ENCODE data around the gene CAP1.
"Not testable (repeated sequence)": the region's sequence is repeated elsewhere in the genome, so short reads cannot be mapped to it uniquely, and the experiment has no call there.

Gene CAP1

DNA sequence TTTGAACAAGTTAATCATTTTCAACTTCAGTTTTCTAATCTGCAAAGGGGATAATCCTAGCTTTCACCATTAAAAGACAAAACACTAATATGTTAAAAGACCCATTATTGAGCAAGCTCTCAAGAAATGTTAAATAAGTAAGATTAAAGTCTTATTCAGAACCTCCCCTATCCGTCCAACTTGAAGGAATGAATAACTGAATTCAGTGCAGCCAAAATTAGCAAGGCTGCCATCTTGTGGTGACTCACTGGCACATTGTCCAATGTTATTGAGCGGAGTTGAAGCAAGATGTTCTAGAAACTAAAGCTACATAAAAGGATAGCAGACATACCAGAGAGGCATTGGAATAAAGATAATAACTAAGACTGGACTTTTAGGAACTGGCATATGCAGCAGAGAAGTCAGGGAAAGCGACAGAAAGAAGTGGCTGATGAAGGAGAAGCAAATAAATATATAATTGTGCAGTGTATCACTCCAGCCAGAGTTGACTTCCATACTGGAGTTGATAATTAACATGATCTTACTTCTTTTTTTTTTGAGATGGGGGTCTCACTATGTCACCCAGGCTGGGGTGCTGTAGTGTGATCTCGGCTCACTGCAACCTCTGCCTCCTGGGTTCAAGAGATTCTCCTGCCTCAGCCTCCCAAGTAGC, 8.2 kb upstream of the CAP1 start:
- DNase-seq: peak; percentile 21 to 77

DNA sequence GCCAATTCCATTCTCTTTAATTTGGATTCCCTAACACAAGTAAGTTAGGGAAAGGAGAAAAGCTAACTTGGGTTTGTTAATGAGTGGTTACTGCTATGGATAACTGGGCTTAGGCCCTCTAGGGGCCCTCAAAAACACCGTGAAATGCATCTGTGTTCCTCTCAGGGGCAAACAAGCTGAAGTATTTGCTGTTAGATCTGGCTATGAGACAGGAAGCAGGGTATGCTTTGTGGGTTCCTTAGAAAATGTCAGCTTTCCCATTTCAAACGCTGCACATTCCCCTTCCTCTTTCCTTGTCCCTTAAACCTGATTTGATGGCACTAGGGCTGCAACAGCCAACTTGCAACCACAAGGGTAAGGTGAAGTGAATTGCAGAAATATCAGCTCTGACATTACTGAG, 5.7 kb upstream of the CAP1 start:
- no peak for DNase-seq

DNA sequence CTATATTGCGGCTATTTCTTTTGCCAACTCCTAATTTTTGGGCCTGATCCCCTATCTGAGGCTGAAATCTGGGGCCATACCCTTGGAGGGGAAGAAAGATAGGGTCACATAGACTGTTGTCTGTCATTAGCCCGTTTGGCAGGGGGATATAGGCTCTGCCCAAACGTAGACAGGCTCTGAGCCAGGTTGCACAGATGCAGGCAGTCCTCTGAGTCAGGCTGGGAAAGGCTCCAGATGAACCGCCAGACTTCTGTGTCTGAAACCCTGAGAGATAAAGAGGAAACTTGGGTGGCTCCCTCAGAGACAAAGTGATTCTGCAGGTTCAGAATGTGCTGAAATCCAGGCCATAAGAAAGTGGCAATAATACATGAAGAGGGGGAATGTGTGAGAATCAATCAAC, 4.0 kb upstream of the CAP1 start:
- DNase-seq: peak; percentile 91 to 94

DNA sequence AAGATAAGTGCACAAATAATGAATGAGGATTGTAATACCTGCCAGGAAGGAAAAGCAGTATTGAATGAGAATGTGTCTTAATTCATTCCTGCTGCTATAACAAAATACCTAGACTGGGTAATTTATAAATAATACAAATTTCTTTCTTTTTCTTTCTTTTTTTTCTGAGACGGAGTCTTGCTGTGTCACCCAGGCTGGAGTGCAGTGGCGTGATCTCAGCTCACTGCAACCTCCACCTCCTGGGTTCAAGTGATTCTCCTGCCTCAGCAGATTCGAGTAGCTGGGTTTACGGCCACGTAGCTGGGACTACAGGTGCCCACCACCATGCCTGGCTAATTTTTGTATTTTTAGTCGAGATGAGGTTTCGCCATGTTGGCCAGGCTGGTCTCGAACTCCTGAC, 3.3 kb upstream of the CAP1 start:
- not testable (repeated sequence) for DNase-seq

DNA sequence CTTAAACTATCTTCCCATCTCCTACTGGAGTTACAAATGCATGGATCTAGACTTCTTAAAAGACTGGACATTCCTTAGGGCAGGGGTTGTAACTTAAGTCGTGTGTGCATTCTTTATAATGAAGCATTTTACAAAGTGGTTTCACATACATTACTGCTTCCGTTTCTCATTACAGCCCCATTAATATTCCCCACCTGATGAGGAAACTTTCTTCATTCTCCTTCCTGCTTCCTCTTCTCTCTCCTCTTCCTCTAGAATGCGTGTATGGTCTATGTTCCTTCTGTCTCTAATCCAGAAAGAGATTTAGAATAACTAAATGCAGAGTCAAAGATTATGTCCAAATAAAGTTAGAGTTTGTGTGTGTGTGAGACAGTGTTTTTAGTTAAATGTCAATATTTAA, 1.8 kb upstream of the CAP1 start:
- no peak for DNase-seq

DNA sequence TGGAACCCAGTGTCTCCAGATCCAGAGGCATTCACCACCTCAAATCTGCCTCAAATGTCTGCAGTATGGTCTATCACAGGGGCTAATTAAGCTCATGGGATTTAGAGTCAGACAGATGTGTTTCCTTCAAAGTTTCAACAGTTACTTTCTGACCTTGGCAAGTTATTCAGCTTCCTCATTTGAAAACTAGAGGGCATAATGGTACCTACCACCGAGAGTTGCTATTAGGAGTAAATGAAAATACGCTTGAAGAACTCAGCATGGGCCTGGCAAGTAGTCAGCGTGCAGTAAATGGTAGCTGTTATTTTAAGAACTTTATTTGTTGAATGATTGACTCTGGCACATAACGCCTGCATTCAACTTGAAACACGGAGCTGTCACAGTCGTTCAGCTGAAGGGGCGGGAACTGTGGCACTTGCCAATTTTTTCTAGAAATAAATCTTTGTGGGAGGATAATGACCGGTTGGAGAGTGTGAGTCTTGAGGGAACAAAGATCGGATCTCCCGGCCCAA, 1.2 kb upstream of the CAP1 start:
- DNase-seq: peak; percentile 91 to 92

DNA sequence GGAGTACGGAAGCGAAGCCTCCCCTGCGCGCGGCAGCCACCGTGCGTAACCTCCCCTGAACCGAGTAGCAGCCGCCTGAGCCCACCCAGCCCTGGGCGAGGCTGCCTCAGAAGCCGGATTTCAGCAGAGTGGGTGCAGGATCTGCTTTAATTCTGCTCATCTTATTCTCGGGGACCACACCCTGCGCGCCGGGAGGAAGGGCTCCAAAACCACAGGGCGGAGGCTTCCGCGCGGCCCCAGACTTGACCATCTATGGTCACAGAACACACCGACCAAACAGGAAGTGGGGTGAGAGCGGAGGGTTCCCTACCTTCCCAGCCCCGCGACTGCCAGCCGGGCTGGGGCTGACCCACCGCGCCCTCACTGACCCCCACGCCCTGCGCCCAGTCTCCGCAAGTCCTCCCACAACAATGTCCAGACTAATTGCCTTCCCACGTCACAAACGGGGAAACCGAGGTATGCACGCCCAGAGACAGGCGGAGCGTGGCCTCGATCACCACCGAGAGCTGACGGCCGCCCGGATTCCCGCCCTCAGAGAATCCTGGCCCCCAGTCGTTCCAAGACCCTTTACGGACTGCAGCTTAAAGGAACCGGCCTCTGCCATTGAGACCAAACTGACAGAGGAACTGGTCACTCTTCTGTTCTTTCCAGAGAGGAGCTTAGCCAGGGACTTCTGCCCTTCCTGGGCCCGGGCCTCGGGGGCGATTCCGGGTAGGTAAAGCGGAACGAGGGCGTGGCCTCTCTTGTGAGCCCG, 595 bp upstream of the CAP1 start:
- DNase-seq: peak; percentile 79 to 84

DNA sequence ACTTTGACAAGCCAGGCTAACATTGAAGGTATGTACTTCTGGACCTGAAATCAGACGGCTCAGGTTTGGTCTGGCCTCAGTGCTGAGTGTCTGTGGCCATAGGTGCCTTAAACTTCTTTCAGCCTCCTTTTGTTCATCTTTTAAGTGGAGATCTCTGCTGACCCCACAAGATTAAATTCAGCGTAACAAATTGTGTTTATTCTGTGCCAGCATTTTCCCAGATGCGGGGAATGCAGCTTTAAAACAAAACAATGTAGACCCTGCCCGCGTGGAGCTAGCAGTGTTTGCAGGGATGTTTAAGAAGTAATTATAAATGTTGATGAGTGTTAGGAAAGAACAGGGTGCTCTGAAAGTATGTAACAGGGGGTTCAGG, 923 bp downstream of the CAP1 start:
- DNase-seq: no peak

DNA sequence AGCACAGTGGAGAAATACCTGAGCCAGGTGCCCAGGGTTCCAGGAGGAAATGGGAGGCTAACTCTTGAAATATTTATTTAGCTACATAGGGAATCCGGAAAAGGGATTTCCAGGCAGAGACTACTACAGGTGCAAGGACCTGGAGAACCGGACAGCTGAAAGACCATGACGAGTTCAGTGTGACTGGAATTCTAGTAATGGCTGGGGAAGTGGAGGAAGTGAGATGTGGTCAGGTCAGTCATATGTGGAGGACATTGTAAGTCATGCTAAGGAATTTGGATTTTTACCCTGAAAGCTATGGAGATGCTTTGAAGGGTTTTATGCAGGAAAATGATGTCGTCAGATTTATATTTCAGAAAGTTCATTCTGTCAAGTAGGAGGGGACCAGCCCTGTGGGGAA, 1.8 kb downstream of the CAP1 start:
- no peak for DNase-seq

DNA sequence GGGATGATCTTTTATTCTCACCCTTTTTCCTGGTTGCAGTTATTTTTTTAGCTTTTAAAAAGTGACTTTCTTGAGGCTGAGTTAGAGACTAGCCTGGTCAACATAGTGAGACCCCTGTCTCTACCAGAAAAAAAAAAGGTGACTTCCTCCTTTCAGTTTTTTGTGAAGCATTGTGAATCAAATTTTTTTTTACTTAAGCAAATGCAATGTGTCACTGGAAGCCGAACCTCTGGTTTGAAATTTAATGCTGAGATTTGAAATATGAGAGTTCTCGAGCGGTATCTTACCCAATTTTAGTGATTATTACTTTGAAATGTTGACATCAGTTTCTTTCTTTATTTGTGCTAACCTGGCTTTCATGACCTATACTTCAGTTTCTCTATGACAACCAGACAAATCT, 3.6 kb downstream of the CAP1 start:
- DNase-seq: no peak

DNA sequence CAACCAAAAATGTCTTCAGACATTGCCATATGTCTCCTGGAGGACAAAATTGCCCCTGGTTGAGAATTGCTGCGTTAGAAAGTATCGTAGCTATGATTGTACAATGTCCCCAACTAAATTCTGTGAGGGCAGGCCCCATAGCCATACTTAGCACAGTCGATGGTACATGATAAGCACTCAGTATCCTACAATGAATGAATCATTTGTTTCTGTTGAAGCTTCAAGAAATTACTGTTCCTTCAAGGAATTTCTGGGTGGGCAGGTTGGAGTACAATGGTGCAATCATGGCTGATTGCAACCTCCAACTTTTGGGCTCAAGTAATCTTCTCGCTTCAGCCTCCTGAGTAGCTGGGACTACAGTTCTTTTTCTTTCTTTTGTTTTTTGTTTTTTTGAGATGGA, 4.7 kb downstream of the CAP1 start:
- no peak for DNase-seq

DNA sequence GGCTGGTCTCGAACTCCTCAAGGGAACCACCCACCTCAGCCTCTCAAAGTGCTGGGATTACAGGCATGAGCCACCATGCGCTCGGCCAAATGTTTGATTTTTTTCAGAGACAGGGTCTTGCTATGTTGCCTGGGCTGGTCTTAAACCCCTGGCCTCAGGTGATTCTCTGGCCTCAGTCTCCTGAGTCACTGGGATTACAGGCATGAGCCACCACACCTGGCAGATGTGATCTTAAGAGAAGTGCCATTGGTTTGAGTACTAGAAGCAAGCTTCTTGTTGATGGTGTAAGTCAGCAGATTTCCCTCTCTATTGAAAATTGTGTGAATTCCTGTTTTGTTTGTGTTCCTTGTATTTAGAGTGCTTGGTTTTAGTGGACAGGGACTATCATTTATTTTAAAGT, 5.2 kb downstream of the CAP1 start:
- no peak for DNase-seq

DNA sequence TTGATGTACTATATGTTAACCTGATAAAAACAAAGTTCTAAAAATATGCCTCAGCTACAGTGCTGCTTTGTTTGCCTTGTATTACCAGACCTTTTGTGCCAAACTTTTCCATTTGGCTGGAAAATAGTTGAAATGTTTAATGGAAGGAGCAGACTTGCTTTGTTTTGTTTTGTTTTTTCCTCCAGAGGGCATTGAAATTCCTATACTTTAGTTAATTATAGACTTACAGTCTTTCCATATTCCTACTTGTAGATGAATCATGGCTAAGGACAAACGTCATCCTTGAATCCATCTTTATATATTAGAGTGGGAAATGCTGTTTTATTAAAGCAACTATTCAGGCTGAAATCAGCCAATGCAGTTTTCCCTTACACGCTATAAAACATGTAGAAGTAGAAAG, 6.7 kb downstream of the CAP1 start:
- DNase-seq: no peak

DNA sequence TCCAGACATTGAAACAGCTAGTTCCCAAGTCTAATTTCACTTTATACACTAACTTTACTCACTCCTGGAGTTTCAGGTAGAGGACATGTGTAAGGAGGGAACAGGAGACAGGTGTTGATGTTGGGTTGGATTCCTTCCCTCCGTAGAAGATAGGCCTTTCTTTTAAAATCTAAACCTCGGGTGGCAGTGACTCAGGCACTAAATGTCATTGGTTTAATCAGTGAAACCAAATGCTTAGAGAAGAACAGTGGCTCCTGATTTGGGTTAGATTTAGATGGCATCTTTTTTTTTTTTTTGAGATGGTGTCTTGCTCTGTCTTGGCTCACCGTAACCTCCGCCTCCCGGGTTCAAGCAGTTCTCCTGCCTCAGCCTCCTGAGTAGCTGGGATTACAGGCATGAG, 7.2 kb downstream of the CAP1 start:
- no peak for DNase-seq

DNA sequence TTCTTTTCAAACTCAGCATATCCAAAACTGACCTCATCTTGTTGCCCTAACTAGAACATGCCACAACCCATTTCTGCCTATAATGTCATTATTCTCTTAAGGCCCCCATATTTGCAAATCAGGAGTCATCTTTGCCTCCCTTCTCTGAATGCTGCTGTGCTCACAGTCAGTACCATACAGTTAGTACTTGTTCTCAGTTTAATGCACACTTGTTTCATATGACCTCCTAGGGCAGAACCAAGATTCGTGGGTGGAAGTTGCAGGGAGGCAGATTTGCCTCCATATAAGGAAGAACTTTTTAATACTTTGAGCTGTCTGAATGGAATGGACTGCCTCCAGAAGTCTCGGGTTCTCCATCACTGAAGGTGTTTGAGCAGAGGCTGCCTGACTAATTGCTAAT, 9.2 kb downstream of the CAP1 start:
- DNase-seq: no peak

DNA sequence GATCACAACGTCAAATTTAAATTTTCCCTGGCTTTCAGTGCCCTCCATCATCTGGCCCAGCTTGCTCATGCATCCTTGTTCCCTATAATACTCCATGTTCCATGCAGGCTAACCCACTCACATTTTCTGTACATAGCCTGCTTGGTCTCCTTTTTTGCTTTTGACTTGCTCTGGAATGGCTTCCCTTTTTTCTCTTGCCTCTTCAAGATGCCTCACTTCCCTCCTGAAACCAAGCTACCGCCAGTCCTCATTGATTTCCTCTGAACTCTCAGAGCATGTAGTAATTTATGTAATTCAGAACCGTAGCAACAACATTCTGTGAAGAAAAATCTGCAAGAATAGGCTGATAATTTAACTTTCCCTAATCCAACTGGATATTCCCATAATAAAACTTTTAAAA, 10.3 kb downstream of the CAP1 start:
- DNase-seq: no peak

DNA sequence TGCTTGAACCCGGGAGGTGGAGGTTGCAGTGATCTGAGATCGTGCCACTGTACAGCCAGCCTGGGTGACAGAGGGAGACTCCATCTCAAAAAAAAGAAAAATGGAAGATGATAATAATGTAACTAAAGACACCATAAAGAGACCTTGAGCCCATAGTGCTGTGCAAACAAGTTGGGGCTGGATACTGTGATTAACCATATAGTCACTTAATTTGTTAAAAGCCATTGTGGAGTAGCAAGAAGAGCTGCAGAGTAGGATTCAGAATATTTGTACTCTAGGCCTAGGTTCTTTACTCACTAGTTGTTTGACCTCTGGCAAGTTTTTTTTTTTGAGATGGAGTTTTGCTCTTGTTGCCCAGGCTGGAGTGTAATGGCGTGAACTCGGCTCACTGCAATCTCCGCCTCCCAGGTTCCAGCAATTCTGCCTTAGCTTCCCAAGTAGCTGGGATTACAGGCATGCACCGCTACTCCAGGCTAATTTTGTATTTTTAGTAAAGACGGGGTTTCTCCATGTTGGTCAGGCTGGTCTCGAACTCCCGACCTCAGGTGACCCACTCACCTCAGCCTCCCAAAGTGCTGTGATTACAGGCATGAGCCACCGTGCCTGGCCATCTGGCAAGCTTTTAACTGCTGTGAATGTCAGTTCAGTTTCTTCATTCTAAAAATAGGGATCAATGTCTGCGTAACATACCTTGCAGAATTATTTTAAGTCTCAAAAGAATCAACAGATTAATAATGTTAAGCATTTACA, 12.8 kb downstream of the CAP1 start:
- no peak for DNase-seq

DNA sequence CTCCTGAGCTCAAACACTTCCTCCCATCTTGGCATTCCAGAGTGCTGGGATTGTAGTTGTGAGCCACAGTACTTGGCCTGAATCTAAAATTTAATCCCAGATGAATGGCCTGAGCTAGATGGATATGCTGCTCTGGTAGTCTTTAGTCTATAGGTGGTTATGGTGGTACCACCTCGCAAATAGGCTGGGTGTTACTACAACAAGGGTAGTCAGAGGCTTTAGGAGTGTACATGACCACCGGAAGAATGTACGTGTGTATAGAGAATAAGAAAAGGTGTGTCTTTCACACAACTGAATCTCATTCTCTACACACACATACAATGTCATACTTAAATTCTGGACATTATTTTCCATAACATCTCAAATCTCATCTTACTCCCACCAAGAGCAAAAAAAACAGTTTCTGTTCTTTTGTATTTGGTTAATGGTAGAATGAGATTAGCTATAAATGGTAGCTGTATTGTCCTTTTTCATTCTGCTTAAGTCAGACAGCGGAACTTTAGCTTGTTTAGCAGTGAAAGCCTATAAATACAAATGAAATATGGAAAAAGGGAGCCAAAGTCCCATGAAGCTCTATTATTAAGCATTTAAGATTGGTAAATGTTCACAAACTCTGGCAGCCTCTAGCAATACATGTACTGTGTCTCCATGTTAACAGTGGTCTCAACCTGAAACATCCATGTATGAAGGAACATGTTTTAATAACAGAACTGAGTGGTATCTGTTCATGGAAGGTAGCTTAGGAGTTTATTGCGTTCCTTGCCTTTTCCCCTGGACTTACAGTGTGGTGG, 16.2 kb downstream of the CAP1 start:
- DNase-seq: no peak

DNA sequence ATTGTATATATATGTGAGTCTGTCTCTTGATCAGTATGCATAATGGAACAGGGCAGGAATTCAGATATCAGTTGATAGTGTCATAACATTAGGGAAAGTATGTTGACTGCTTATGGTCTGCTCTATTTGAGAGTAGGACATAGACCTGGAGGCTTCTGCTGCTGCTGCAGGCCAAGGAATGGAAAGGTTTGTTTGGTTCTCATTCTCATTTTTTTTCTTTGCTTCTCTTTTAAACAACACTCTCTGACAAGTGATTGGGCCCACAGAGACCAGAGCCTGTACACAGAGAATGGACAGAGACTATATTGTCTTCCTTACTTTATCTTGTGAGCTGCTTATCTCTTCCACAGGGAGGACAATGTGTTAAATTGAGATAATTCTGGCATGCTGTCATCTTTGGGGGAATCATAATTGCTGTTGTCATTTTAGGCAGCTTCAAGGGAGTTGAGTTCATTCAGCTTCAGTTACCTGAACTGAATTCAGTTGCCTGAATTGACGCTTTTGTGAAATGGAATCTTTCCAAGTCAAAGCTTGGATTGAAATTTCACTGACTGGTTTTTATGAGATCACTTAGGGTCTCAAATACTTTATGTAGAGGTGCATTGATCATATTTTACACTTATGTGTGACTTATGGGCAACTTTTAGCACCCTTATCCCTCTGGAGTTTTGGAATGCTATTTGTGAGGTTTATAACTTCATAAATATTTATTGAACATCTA, 16.9 kb downstream of the CAP1 start:
- no peak for DNase-seq

DNA sequence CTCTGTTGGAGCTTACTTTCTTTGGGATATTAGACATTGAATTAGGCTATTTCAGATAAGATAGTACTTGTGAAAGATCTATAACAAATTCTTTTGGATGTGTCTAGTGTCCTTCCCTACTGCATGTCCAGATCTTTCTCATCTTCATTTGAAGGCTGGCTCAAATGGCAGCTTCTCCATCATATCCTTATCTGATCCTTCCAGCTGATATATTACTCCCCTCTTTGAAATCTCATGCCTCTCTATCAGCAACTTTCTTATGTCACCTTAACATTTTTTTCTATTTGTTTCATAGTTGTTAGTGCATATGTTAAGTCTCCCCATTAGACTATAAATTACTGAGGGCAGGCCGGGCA, 17.5 kb downstream of the CAP1 start:
- no peak for DNase-seq

DNA sequence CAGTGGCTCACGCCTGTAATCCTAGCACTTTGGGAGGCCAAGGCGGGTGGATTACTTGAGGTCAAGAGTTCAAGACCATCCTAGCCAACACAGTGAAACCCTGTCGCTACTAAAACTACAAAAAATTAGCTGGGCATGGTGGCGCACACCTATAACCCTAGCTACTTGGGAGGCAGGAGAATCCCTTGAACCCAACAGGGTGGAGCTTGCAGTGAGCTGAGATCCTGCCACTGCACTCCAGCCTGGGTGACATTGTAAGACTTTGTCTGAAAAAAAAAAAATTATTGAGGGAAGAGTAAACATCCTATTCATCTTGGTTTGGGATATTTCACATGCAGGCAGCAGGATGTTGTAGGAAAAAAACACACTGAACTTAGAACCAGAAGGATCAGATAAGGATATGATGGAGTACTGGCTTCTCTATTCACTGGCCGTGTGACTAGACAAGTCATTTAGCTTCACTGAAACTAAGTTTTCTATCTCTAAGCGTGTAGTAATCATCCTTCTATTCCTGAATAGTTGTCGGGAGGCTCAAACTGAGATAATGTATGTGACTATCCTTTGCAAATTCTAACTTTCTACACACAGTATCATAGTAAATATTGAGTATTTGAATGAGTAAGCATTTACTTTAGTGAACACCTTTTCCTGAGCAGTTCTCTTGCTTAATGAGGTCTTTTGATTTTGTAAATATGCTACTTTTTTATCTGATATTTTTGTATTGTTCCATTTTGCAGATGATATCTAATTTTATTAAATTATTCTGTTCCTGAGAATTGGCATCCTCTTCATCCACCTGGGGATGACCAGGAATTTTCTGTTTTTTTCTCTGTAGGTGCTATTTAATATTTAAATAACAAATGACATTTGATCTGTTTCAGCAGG, 18.2 kb downstream of the CAP1 start:
- DNase-seq: no peak
